ENCODE data around the gene SAP25. TPM values are rescaled to one million over a fixed set of nuclear protein-coding genes. Genes with fewer than 3 reads are reported as not detected.

Gene SAP25
- total and polyA plus RNA-seq, 2 of the 4 experiments (the other 2 are of a cell fraction), result 1.8 TPM; not detected in 1

DNA sequence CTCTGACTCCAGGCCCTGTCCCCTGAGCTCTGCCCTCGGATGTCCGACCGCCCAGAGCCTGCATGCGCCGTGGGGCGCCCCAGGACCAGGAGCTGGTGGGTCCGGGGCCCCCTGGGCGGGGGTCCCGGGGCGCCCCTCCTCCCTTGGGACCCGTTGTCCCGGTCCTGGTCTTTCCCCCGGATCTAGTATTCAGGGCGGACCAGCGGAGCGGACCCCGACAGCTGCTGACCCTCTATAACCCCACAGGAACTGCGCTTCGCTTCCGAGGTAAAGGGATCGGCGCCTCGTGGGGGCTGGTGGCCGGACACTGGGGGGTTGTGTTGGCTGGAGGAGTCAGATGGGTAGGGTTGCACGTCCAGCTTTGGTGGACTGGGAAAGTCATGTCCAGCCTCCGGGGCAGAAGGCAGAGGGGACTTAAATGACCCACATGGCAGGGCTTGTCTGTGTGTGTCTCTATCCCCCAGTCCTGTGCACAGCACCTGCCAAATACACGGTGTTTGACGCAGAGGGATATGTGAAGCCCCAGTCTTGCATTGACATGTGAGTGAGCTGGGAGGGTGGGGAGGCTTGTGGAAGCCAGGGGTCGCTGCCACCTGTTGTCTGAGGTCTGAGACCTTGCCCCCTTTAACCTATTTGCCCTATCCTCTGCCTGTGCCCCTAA is 39.2 kb upstream of the SAP25 start (continued):
- TF ChIP-seq MAZ (IDR thresholded peaks at IDR 0.05; ENCODE audit: borderline replicate concordance, low read depth, low read length) (no peak), FOS (IDR thresholded peaks at IDR 0.05; ENCODE audit: low read depth, low read length) (no peak), MAFK (IDR thresholded peaks at IDR 0.05; ENCODE audit: low read depth, low read length) (no peak), CHD1 (IDR thresholded peaks at IDR 0.05; ENCODE audit: low read depth, low read length) (no peak), RFX5 (IDR thresholded peaks at IDR 0.05; ENCODE audit: low read depth, low read length) (no peak), POLR2A (IDR thresholded peaks at IDR 0.05; ENCODE audit: low read depth, low read length) (no peak), BHLHE40 (IDR thresholded peaks at IDR 0.05; ENCODE audit: low read depth, low read length) (no peak), SMC3 (IDR thresholded peaks at IDR 0.05; ENCODE audit: low read depth, low read length) (no peak)
